Measurements from ENCODE around the gene TSPAN7.

TSPAN7 gene

DNA sequence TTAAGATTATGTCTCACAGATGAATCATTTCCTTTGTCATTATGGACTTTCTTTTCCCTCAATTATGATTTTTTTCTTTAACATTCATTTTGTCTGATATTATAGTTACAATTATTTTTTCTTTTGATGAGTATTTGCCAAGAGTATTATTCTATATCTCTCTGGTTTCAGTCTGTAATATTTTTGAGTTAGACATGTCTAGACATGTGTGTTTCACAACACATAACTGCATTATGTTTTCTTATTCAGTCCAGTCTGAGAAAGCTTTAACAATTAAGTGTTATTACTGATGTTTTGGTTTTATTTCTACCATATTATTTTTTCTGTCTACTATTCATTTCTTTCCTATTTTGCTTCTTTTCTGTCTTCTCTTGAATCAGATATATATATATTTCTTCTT is 131.6 kb downstream of the TSPAN7 start:
- no peak for DNase-seq (ENCODE audit: low spot score)

DNA sequence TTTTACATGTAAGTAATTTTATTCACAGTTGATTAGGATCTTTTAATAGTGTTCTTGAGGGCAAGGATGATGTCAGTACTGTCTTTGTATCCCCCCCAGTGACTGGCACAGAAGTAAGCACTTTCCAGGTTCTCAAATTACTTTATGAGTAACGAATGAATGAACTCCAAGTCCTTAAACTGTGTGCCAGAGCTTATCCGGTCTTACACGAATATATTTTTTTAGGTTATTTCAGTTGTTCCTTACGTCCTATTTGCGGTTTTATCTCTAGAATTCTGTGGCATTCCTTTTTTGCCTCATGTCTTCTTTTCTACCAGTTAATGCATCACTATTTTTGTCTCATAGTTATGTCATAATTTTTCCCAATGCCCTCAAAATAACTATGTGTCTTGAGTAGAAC is 133.1 kb downstream of the TSPAN7 start:
- no peak for DNase-seq (ENCODE audit: low spot score)

- no peak for DNase-seq (ENCODE audit: low spot score)
Observed at GRCh38 chrX:38697461-38697860, 136.1 kb downstream of the TSPAN7 start.

GRCh38 chrX:38699121-38699520 is 137.8 kb downstream of the TSPAN7 start:
- peak; percentile 28 for DNase-seq (ENCODE audit: low spot score)

GRCh38 chrX:38699696-38700095 is 138.4 kb downstream of the TSPAN7 start:
- DNase-seq (ENCODE audit: low spot score), result no peak

DNA sequence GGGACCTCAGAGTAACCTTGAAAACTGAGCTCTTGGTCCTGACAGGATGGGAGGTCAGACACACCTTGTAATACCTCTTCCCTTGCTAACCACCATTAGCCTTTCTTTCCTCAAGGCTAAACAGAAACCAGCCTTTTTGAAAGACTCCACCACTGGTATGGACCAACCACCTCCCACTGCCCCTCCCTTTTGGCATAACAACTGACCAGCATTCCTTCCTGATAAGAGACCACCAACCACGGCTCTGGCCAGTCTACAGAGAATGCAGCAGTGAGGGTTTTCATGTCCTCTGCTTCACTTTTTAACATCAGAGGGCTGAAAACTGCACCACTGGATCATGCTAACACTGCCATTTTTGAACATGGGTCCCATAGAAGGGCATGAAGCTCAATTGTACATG is 139.7 kb downstream of the TSPAN7 start:
- no peak for DNase-seq (ENCODE audit: low spot score)

GRCh38 chrX:38704146-38704882 is 143.0 kb downstream of the TSPAN7 start:
- no peak for DNase-seq (ENCODE audit: low spot score)

- no peak for DNase-seq (ENCODE audit: low spot score)
Observed at GRCh38 chrX:38717871-38718270, 156.5 kb downstream of the TSPAN7 start.

DNA sequence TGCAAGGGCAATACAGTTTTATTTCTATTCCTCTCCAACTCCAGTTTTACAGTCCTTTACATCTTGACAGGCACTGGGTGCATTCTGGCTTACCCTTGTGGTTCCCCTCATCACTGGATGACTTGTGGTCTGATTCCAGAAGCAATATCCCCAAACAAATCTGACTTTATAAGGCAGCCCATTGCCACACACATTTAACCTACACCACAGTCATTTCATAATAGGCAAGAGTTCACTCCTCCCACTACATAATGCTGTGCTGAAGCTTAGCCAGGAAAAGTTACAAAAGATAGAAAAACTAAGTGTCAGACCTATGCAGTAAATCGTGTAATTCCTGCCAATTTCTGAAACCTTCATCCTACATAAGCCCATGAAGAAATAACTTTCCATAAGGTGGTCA is 157.0 kb downstream of the TSPAN7 start:
- no peak for DNase-seq (ENCODE audit: low spot score)

DNA sequence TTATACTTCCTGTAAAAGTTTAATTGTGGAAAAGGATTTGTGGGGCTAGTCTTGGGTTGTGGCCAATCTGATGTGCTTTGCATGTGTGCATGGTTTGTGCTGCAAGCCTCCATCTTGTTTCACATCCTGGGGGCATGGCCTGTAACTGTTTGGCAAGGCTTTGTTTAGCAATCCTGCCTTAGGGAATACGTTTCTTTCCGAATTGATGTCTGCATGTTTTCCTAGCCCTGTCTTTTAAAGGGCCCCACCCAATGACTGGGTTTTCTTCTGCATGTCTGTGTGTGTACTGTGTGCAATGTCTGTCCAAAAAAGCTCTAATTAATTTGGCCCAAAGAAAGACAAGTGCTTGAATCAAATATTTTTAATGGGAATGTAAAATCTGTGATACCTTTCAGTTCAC is 165.3 kb downstream of the TSPAN7 start:
- no peak for DNase-seq (ENCODE audit: low spot score)

DNA sequence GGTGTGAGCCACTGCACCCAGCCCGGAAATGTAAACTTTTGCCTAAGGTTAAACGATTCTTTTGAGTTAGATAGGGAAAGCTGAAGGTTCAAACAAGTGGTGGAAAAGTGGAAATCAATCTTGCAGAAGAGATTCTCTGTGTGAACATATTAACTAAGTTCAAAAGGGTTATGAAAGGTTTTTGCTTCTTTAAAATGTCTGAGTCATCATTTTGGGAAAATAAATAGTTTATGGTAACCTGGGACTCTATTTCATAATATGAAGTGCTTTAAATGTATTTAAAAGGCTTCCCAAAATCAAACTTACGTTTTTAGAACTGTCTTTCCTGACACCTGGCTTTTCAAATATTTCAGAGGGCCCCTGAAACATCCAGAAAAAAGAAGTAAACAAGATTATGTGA is 166.3 kb downstream of the TSPAN7 start:
- no peak for DNase-seq (ENCODE audit: low spot score)

- DNase-seq (ENCODE audit: low spot score), result no peak
Observed at GRCh38 chrX:38732866-38733265, 171.5 kb downstream of the TSPAN7 start.

All from putamen (tissue), 1 donor.